Measurements from ENCODE around the gene NQO2. TPM values are rescaled to one million over a fixed set of nuclear protein-coding genes. Genes with fewer than 3 reads are reported as not detected.
A peak's percentile ranks its signal among the peaks of the same experiment; 100 is the strongest.

NQO2 gene
- 29.0 and 35.8 TPM in 2 replicates for total RNA-seq

GRCh38 chr6:2999618-3000557, at the start of gene NQO2:
Gene NQO2 (plus strand): TSS chr6:2999894. CDS start chr6:3006553, 6,659 bp downstream.
- no peak for DNase-seq (ENCODE audit: low read depth)

- DNase-seq (ENCODE audit: low read depth) = no peak
Measured at GRCh38 chr6:2950713-2951112, 49.0 kb upstream of the NQO2 start.

- no peak for DNase-seq (ENCODE audit: low read depth)
Measured at GRCh38 chr6:2951728-2952127, 48.0 kb upstream of the NQO2 start.

- peak; percentile 80 for DNase-seq (ENCODE audit: low read depth)
Measured at GRCh38 chr6:2952557-2953095, 47.1 kb upstream of the NQO2 start.

GRCh38 chr6:2953098-2953497, 46.6 kb upstream of the NQO2 start:
- no peak for DNase-seq (ENCODE audit: low read depth)

GRCh38 chr6:2956930-2957685, 42.6 kb upstream of the NQO2 start:
- DNase-seq (ENCODE audit: low read depth) = no peak

- no peak for DNase-seq (ENCODE audit: low read depth)
Measured at GRCh38 chr6:2957696-2958330, 41.9 kb upstream of the NQO2 start.

GRCh38 chr6:2958331-2958711, 41.4 kb upstream of the NQO2 start:
- DNase-seq (ENCODE audit: low read depth) = no peak

- DNase-seq (ENCODE audit: low read depth) = no peak
Measured at GRCh38 chr6:2958776-2959175, 40.9 kb upstream of the NQO2 start.

GRCh38 chr6:2959909-2960719, 39.6 kb upstream of the NQO2 start:
- DNase-seq (ENCODE audit: low read depth) = peak; percentile 87

GRCh38 chr6:2960935-2961334, 38.8 kb upstream of the NQO2 start:
- DNase-seq (ENCODE audit: low read depth) = no peak

- no peak for DNase-seq (ENCODE audit: low read depth)
Measured at GRCh38 chr6:2961506-2961905, 38.2 kb upstream of the NQO2 start.

GRCh38 chr6:2962004-2962403, 37.7 kb upstream of the NQO2 start:
- DNase-seq (ENCODE audit: low read depth) = no peak

- no peak for DNase-seq (ENCODE audit: low read depth)
Measured at GRCh38 chr6:2962636-2963035, 37.1 kb upstream of the NQO2 start.

GRCh38 chr6:2963756-2964155, 35.9 kb upstream of the NQO2 start:
- no peak for DNase-seq (ENCODE audit: low read depth)

- DNase-seq (ENCODE audit: low read depth) = no peak
Measured at GRCh38 chr6:2964793-2965505, 34.7 kb upstream of the NQO2 start.

GRCh38 chr6:2966347-2966746, 33.3 kb upstream of the NQO2 start:
- DNase-seq (ENCODE audit: low read depth) = no peak

- no peak for DNase-seq (ENCODE audit: low read depth)
Measured at GRCh38 chr6:2967936-2968335, 31.8 kb upstream of the NQO2 start.

GRCh38 chr6:2968600-2969135, 31.0 kb upstream of the NQO2 start:
- DNase-seq (ENCODE audit: low read depth) = no peak

GRCh38 chr6:2969549-2969948, 30.1 kb upstream of the NQO2 start:
- DNase-seq (ENCODE audit: low read depth) = no peak
